HEK293T (cell line): ENCODE data around the gene NEK8.

ENCODE experiments used
- FOXK2 ChIP-seq: fragments of 450-650 bp; IDR thresholded peaks from 2 replicates; pipeline ENCODE4 v1.6.1; 2016; ENCODE audit warnings: mild to moderate bottlenecking
- SUZ12 ChIP-seq: fragments of 450-650 bp; IDR thresholded peaks from 2 replicates; pipeline ENCODE4 v1.6.1; 2016; ENCODE audit warnings: mild to moderate bottlenecking

DNA sequence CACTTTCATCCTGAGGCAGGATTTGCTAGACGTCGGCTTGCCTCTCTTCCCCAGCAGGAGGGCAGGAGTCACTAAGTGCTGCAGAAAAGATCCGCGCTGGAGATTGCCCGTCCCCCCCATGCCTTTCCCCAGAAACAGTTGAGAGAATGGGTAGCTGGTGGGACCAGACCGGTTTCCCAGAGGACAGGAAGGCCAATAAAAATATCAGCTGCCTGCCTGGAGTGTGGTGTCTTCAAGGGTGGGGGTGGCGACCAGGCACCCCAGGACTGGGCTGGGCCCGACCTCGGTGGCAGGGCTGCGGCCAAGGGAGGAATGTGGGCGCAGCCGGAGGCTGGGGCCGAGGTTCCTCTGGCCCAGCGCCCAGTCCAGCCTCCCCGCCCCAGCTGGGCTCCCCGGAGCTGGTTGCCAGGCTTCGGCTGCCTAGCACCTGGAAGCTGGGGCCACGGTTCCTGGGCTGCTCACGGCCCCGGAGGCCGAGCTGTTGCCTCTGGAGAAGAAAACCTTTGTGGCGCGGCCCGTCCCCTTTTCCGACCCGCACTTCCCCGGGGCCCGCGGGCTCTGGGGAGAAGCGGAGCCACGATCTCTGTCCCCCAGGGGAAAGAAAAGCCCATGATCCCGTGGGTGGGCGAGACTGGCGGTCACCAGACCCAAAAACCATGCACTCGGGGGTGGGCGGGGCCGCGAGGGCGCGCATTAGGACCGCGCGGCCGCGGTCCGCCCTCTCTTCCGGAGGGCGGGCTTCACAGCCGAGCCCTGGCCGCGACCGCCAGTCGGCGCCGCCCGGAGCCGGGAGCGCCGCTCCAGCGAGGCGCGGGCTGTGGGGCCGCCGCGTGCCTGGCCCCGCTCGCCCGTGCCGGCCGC, 14.9 kb downstream of the NEK8 start, which contains the start of gene TRAF4:
- TF ChIP-seq FOXK2 (no peak), SUZ12 (no peak)
